Spleen (tissue), 11 donors: Measurements from ENCODE around the gene CCN2. TPM values are rescaled to one million over a fixed set of nuclear protein-coding genes. Genes with fewer than 3 reads are reported as not detected.
"Not testable (repeated sequence)": the region's sequence is repeated elsewhere in the genome, so short reads cannot be mapped to it uniquely, and the experiment has no call there.

Source experiments
- DNase-seq: peaks from one replicate; pipeline ENCODE4 v3.0.0-alpha.2; 2020
- H3K27ac ChIP-seq, 8 donors: fragments of 200-600 bp; sonication (generic) in 7 of 8; 1 replicate in 4 of 8; 2 replicates in 4 of 8; pipeline versions ENCODE4 v1.5.0 to v1.8.0; 2016 to 2021; ENCODE audit warnings: inconsistent platforms in 4 of 8, mild to moderate bottlenecking in 4 of 8, moderate library complexity in 1 of 8
- H3K27me3 ChIP-seq, 7 donors: fragments of 200-600 bp; sonication (generic) in 6 of 7; replicated peaks in 1 of 7; 1 replicate in 4 of 7; 2 replicates in 3 of 7; pipeline versions ENCODE4 v1.5.0 to v1.8.0; 2016 to 2021; ENCODE audit warnings: inconsistent platforms in 3 of 7, mild to moderate bottlenecking in 1 of 7
- H3K36me3 ChIP-seq, 6 donors: fragments of 200-600 bp; sonication (generic) in 5 of 6; 1 replicate in 4 of 6; 2 replicates in 2 of 6; pipeline versions ENCODE4 v1.5.0 to v1.8.0; 2016 to 2021; ENCODE audit warnings: inconsistent platforms in 2 of 6
- H3K4me1 ChIP-seq, 6 donors: fragments of 200-600 bp; sonication (generic) in 5 of 6; 1 replicate in 3 of 6; 2 replicates in 3 of 6; pipeline versions ENCODE4 v1.5.0 to v1.8.0; 2016 to 2021; ENCODE audit warnings: inconsistent platforms in 3 of 6
- H3K4me3 ChIP-seq, 8 donors: fragments of 200-600 bp; sonication (generic) in 7 of 8; 1 replicate in 4 of 8; 2 replicates in 4 of 8; pipeline versions ENCODE4 v1.5.0 to v1.8.0; 2016 to 2021; ENCODE audit warnings: inconsistent platforms in 4 of 8, mild to moderate bottlenecking in 4 of 8, moderate library complexity in 2 of 8
- H3K9me3 ChIP-seq, 8 donors: fragments of 200-600 bp; sonication (generic) in 7 of 8; 1 replicate in 4 of 8; 2 replicates in 4 of 8; pipeline versions ENCODE4 v1.5.0 to v1.8.0; 2016 to 2021; ENCODE audit warnings: inconsistent platforms in 4 of 8
- POLR2A ChIP-seq, 3 donors: fragments of 450-650 bp; IDR thresholded peaks; one replicate each; pipeline ENCODE4 v1.5.1; 2017; ENCODE audit warnings: antibody characterized with exemption in 3 of 3, mild to moderate bottlenecking in 1 of 3
- POLR2AphosphoS5 ChIP-seq, 3 donors: sonication (generic); formaldehyde crosslinking; IDR thresholded peaks; one replicate each; pipeline ENCODE4 v1.5.1; 2017; ENCODE audit warnings: antibody characterized with exemption in 3 of 3
- WGBS, 5 donors: extraction: QIAGEN DNeasy Blood & Tissue Kit in 3 of 5; methylation state at CpG; one replicate each; pipeline versions ENCODE4 v1.1.5 to v1.1.7; 2013 to 2018; 5-methylcytosine and 5-hydroxymethylcytosine counted together
- intact Hi-C: fragments of 100-400 bp; cut with DNase I; formaldehyde crosslinking; loops from one replicate; pipeline ENCODE4 v1.15.0; 2023; ENCODE audit warnings: low total_unique reads
- polyA plus RNA-seq, 3 donors: library from polyadenylated mRNA; stranded (reverse); fragments of 200-250 nt; gene quantifications; one replicate each; pipeline ENCODE4 v1.2.1, GENCODE V29; 2013
- total RNA-seq, 7 donors: library from RNA; depleted of rRNA in 3 of 7; stranded (reverse); fragments of >200 nt in 3 of 7; fragmentation: NEBNext Ultra II Directional in 4 of 7; extraction: Animal tissue kit (Norgen Biotek cat#: 25700) in 4 of 7; gene quantifications; one replicate each; pipeline versions ENCODE4 v1.1.0 to v1.2.1, GENCODE V29; 2016 to 2021
- TF ChIP-seq, protein P1 (sequence below), 11 experiments: fragments of 200-600 bp in 7 of 11; fragments of 450-650 bp in 4 of 11; sonication (generic) in 4 of 11; IDR thresholded peaks in 8 of 11; conservative IDR thresholded peaks in 3 of 11; 1 replicate in 7 of 11; 2 replicates in 4 of 11; pipeline versions ENCODE4 v1.4.0 to v1.8.0; 2016 to 2021; ENCODE audit warnings: antibody characterized with exemption in 11 of 11, inconsistent platforms in 4 of 11, mild to moderate bottlenecking in 1 of 11
- donor health status: healthy with polysubstance abuse.
- donor health status: DM: no; HTN: no; CAD: no; lungs with moderate emphysema.
- donor health status: DM: no; HTN: no; CAD: no.
- donor health status: Bipolar disorder and iron deficiency.
- donor health status: healthy.
- donor health status: DM: no; HTN: no; CAD: no.
- donor health status: DM: yes; HTN: yes; CAD: no.

CCN2 gene
- total and polyA plus RNA-seq, 10 donors, result 20.6 to 556 (median 271) TPM

- Histone ChIP-seq H3K36me3 (no peaks in the 10 kb centered on the region), H3K9me3 (peaks cover 0 to 17% (median 13%) of the 10 kb centered on the region in 8 donors), H3K27ac (no peak overlapping the region), H3K27me3 (peaks cover 0 to 50% (median 7%) of the 10 kb centered on the region in 7 donors), H3K4me1 (peaks cover 0 to 18% (median 4%) of the 10 kb centered on the region in 6 donors), H3K4me3 (no peak overlapping the region)
- no peak for DNase-seq
- TF ChIP-seq POLR2A (IDR thresholded peaks at IDR 0.05) (no peak), POLR2AphosphoS5 (IDR thresholded peaks at IDR 0.05) (no peak)
- TF ChIP-seq, protein P1, sequence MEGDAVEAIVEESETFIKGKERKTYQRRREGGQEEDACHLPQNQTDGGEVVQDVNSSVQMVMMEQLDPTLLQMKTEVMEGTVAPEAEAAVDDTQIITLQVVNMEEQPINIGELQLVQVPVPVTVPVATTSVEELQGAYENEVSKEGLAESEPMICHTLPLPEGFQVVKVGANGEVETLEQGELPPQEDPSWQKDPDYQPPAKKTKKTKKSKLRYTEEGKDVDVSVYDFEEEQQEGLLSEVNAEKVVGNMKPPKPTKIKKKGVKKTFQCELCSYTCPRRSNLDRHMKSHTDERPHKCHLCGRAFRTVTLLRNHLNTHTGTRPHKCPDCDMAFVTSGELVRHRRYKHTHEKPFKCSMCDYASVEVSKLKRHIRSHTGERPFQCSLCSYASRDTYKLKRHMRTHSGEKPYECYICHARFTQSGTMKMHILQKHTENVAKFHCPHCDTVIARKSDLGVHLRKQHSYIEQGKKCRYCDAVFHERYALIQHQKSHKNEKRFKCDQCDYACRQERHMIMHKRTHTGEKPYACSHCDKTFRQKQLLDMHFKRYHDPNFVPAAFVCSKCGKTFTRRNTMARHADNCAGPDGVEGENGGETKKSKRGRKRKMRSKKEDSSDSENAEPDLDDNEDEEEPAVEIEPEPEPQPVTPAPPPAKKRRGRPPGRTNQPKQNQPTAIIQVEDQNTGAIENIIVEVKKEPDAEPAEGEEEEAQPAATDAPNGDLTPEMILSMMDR (IDR thresholded peaks at IDR 0.05 in 8 of 11, conservative IDR thresholded peaks at IDR 0.05 in 3 of 11), result no peak
- WGBS, 5 donors, result 53 to 71% (median 63%) methylated on average over 6 of the region's 6 CpGs
- intact Hi-C loops, result loop anchor here (10.0 kb wide), 1 partner anchor 223 kb away; no protein-coding TSS in a partner anchor
Measured at GRCh38 chr6:131917763-131918649, 33.2 kb downstream of the CCN2 start.

DNA sequence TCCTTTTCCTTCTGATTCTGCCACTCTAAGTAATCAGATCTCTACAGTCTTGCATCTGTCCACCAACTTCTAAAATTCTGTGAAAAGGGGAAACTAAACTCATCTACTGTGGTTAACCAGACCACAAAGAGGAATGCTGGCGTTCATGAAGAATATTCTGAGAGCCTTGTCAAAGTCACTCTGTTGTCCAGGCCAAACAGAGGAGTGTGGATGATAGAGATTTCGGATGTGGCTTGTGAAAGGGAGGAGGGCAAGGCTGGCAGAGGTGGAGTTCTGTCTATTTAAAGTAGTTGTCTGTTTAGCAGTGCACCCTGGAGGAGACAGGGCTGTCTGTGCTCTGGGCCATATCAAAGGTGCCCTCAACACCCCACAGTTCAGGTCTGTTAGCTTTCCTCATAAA, 33.9 kb downstream of the CCN2 start:
- TF ChIP-seq POLR2A (IDR thresholded peaks at IDR 0.05) (no peak), POLR2AphosphoS5 (IDR thresholded peaks at IDR 0.05) (no peak)
- TF ChIP-seq, protein P1 (IDR thresholded peaks at IDR 0.05 in 8 of 11, conservative IDR thresholded peaks at IDR 0.05 in 3 of 11), result no peak
- Histone ChIP-seq H3K27ac (no peak overlapping the region), H3K4me3 (no peak overlapping the region), H3K27me3 (peaks cover 0 to 57% (median 8%) of the 10 kb centered on the region in 7 donors), H3K9me3 (peaks cover 0 to 10% (median 6%) of the 10 kb centered on the region in 8 donors), H3K36me3 (no peaks in the 10 kb centered on the region), H3K4me1 (peaks cover 0 to 18% (median 4%) of the 10 kb centered on the region in 6 donors)
- DNase-seq, result no peak
- intact Hi-C loops, result loop anchor here (10.0 kb wide), 1 partner anchor 223 kb away; no protein-coding TSS in a partner anchor
- WGBS, 5 donors, result 18 to 32% (median 31%) methylated on average over 2 of the region's 2 CpGs

DNA sequence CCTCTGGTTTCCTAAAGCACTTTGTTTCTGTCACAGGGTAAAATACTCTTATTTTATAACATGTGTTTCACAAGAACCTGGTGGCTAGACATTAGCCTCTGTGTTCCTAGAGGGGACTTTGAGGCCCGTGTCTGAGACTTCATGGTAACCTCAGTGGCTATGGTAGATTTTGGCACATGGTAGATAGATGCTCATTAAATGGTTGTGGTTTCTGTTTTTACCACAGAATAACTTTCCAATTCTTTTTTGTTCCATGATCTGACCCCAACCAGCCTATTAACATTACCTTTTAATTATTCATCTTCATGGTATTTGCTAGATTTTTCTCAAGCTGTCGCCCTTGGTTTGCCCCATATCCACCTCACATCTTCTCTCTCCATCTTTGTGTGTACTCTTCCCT, 34.3 kb downstream of the CCN2 start:
- intact Hi-C loops, result loop anchor here (10.0 kb wide), 1 partner anchor 222 kb away; no protein-coding TSS in a partner anchor
- H3K27me3 ChIP-seq, result peaks cover 0 to 62% (median 8%) of the 10 kb centered on the region in 7 donors
- H3K4me1 ChIP-seq, result peaks cover 0 to 18% (median 4%) of the 10 kb centered on the region in 6 donors
- H3K27ac ChIP-seq, result no peak overlapping the region
- no peaks in the 10 kb centered on the region for H3K36me3 ChIP-seq
- 37 to 72% (median 59%) methylated on average over 2 of the region's 2 CpGs for WGBS, 5 donors
- H3K4me3 ChIP-seq, result no peak overlapping the region
- TF ChIP-seq POLR2A (IDR thresholded peaks at IDR 0.05) (no peak), POLR2AphosphoS5 (IDR thresholded peaks at IDR 0.05) (no peak)
- TF ChIP-seq, protein P1 (IDR thresholded peaks at IDR 0.05 in 8 of 11, conservative IDR thresholded peaks at IDR 0.05 in 3 of 11), result no peak
- no peak for DNase-seq
- peaks cover 0 to 5% (median 2%) of the 10 kb centered on the region in 8 donors for H3K9me3 ChIP-seq

DNA sequence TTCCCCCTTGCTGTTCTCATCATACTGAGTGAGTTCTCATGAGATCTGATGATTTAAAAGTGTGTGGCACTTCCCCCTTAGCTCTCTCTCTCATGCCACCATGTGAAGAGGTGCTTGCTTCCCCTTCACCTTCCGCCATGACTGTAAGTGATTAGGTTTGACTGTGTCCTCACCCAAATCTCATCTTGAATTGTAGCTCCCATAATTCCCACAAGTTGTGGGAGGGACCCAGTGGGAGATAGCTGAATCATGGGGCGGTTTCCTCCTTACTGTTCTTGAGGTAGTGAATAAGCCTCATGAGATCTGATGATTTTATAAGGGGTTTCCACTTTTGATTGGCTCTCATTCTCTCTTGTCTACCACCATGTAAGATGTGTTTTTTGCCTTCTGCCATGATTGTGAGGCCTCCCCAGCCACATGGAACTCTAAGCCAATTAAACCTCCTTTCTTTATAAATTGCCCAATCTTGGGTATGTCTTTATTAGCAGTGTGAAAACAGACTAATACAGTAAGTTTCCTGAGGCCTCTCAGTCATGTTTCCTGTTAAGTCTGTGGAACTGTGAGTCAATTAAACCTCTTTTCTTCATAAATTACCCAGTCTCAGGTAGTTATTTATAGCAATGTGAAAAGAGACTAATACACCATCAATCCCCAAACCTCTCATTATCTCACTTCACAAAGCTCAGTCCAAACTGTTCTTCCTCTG, 34.9 kb downstream of the CCN2 start:
- H3K4me3 ChIP-seq, H3K36me3 ChIP-seq, H3K9me3 ChIP-seq, H3K27ac ChIP-seq, DNase-seq: not testable (repeated sequence)
- 85 to 100% (median 96%) methylated on average over 2 of the region's 2 CpGs for WGBS, 5 donors
- peaks cover 0 to 62% (median 8%) of the 10 kb centered on the region in 7 donors for H3K27me3 ChIP-seq
- peaks cover 0 to 18% (median 4%) of the 10 kb centered on the region in 6 donors for H3K4me1 ChIP-seq
- intact Hi-C loops, result loop anchor here (10.0 kb wide), 1 partner anchor 221 kb away; no protein-coding TSS in a partner anchor
